Hematopoietic multipotent progenitor cell (in vitro differentiated cells): ENCODE results near the gene FAHD2B. TPM values are rescaled to one million over a fixed set of nuclear protein-coding genes. Genes with fewer than 3 reads are reported as not detected.
"Not testable (repeated sequence)": the region's sequence is repeated elsewhere in the genome, so short reads cannot be mapped to it uniquely, and the experiment has no call there.

Source experiments
- DNase-seq, 3 donors: peaks; one replicate each; pipeline ENCODE4 v3.0.0-alpha.2; 2011 to 2015; ENCODE audit warnings: low read depth in 2 of 3, low spot score in 2 of 3
- small RNA-seq: library from RNA; depleted of rRNA; stranded (forward); fragments of <200 nt; gene quantifications from one replicate; pipeline ENCODE3, GENCODE V24; 2012
- total RNA-seq: library from RNA; depleted of rRNA; stranded (reverse); fragments of >200 nt; gene quantifications from one replicate; pipeline ENCODE4 v1.2.3, GENCODE V29; 2012

Gene FAHD2B
- total RNA-seq, 1 donor, result 28.3 TPM

- DNase-seq, result not testable (repeated sequence)
These were observed 26.0 kb downstream of the FAHD2B start for GRCh38 chr2:97068722-97069121.

GRCh38 chr2:97068074-97068473 lies 26.6 kb downstream of the FAHD2B start:
- no peak for DNase-seq

GRCh38 chr2:97067279-97068004 lies 27.2 kb downstream of the FAHD2B start:
- no peak for DNase-seq

- DNase-seq, result not testable (repeated sequence)
These were observed 28.7 kb downstream of the FAHD2B start for GRCh38 chr2:97066030-97066429.

GRCh38 chr2:97062020-97062419 lies 32.7 kb downstream of the FAHD2B start:
- DNase-seq, result not testable (repeated sequence)

GRCh38 chr2:97059782-97060181 lies 34.9 kb downstream of the FAHD2B start:
- not testable (repeated sequence) for DNase-seq

- not testable (repeated sequence) for DNase-seq
These were observed 38.5 kb downstream of the FAHD2B start for GRCh38 chr2:97056150-97056549.

GRCh38 chr2:97050032-97050431 lies 44.6 kb downstream of the FAHD2B start:
- DNase-seq, result not testable (repeated sequence)

- DNase-seq, result not testable (repeated sequence)
These were observed 46.2 kb downstream of the FAHD2B start for GRCh38 chr2:97048448-97048847.

- not testable (repeated sequence) for DNase-seq
These were observed 48.0 kb downstream of the FAHD2B start for GRCh38 chr2:97046676-97047075.

- DNase-seq, result not testable (repeated sequence)
These were observed 48.7 kb downstream of the FAHD2B start for GRCh38 chr2:97045895-97046499.

Small RNA genes within 50 kb of the gene (small RNA-seq; reads per million reads assigned to genes)
- not detected for gene AC018892.1
- gene IGKV1OR2-3, result not detected
- gene IGKV2OR2-2, result not detected
- gene RN7SL313P, result not detected

Other genes with a start within 250 kb of the FAHD2B start
- gene ANKRD39, start 236.9 kb downstream of the FAHD2B start, total RNA-seq, result 11.8 TPM
- 26.1 TPM for gene SEMA4C, start 224.8 kb downstream of the FAHD2B start, total RNA-seq
- gene FAM178B, start 108.3 kb downstream of the FAHD2B start, total RNA-seq, result 15.1 TPM
- 59.0 TPM for gene ANKRD36, start 18.3 kb upstream of the FAHD2B start, total RNA-seq